GM15510 (cell line): Measurements from ENCODE around the gene RPS19.

ENCODE experiments used
- POLR2A ChIP-seq: IDR thresholded peaks from 3 replicates; pipeline ENCODE4 v1.6.1; 2011; ENCODE audit warnings: borderline replicate concordance; ENCODE audit not compliant: insufficient read length; ENCODE audit errors: extremely low read depth

Gene RPS19

DNA sequence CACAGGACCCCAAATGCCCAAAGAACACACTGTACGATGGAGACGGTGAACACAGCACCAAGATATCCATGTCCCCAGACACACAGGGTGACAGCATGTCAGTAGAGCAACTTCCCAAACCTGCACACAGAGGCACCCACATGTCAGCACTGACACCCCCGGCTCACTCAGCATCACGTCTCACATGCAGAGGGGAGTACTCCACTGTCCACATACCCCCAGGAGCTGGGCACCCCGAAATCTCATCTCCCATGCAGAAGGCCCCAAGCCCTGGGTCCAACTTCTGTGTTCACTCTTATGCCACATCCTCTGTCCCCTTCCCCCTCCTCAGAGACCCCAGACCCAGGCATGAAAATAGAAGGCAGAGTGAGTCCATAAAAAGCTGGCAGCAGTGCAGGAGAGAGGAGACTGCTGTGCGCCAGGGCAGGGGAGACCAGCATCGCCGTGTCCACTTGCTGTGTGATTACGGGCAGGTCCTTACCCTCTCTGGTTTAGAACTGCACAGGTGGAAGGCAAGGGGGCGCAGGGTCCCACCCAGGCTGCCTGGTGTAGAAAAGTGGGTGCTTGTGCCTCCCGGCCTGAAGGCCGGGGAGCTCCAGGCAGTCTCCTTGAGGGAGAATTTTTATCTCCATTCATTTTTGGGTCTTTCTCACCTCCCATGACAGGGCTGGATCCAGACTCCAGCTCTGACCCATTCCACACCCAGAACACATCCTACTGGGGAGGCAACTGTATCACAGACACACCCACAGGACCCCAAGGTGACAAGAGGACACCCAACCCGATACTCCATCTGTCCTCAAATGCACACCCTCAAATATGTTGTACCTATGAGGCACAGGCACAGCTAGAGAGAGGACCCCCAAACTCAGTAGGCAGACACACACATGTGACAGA is 51.2 kb downstream of the RPS19 start:
- TF ChIP-seq POLR2A: no peak

DNA sequence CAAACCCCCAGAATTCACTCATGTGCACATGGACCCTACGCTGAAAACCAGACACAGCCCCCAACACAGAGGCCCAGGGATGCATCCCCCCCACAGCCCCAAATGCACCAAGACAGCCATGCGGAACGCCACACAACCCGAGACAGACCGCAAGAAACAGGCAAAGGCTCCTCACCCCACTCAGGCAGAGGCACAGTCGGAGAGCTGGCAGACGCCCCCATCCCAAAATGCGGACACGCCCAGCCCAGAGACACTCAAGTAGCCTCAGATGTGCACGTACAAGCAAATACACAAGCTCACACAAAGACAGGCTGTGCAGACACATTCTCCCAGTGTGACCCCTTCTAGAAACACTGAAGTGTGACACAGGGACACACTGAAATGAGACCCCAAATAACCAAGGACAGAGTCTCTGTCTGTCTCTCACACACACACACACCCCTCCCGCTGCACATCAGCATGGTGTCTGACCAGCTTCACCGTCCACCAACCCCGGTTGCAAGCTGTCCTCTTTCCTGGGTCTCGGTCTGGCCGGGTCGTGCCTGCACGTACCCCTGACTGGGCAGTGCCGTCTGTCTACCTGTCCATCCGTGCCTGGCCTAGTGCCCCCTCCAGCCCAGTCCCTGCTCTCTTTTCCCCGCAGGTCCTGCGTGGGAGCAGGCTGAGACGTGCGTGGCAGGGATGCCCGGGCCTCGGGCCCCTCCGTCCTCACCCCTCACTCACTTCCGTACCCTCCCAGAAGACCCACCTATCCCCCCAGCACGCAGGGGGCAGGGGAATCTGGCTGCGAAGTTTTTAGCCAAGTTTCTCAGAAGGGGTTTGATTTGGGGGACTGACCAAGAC is 52.1 kb downstream of the RPS19 start:
- TF ChIP-seq POLR2A: no peak

DNA sequence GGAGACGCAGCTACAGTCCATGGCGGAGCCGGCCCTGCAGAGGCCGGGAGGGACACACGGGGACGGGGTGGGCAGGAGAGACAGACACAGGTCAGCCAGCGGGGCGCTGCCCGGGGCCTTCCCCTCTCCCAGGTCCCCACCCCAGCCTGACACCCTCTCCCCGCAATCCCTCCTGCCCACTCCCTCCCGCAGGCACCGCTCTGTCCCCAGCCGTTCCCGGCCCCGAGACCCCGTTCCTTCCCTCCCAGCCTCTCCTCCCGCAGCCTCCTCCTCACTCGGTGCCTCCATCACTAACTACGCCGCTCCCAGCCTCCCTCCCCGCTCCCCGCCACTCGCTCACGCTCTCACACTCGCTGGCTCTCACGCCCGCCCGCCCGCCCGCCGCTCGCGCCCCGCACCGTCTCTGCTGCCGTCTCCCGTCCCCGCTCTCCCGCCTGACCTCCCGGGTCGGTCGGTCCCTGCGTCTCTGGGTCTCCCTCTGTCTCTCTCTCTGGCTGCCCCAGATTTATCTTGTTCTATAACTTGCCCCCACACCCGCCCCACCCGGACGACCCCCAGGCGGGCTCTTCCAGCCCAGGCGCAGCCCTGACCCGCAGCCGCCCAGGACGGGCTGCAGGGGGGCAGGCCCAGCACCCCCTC is 53.0 kb downstream of the RPS19 start:
- TF ChIP-seq POLR2A: no peak

DNA sequence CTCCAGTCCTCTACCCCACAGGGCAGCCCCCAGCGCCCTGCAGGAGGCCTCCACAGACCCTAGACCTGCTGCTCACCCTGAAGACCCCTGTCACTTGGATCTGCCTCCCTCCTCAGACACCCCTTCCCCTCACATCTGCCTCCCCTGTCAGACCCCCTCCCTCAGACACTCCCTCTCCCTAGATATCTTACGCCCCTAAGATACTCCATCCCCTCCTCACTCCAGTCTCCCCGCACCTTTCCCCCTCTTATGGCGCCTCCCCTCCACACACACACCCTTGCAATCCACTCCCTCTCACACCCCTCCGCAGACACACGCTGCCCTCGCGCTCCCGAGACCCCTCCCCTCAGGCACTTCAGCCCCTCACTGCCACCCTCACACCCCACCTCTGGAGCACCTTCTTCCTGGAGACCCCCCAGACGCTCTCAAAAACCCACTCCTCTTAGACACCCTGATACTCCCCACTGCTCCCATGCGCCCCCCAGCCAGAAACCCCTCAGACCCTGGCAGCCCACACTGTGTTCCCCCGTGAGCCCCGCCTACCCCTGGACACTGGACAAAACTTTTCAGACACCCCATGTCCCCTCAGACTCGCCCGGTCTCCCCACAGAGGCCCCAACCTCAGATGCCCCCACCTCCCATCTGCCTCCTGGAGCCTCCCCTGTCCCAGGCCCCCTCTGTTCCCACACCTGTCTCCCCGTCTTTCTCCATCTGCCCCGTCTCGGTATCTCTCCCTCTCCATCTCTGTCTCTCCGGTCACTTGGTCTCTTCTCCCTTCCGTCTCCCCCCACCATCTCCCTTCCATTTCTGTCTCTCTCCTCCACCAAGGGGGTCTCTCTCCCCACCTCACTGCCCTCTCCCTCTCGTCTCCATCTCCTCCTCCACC is 53.7 kb downstream of the RPS19 start:
- TF ChIP-seq POLR2A: no peak

DNA sequence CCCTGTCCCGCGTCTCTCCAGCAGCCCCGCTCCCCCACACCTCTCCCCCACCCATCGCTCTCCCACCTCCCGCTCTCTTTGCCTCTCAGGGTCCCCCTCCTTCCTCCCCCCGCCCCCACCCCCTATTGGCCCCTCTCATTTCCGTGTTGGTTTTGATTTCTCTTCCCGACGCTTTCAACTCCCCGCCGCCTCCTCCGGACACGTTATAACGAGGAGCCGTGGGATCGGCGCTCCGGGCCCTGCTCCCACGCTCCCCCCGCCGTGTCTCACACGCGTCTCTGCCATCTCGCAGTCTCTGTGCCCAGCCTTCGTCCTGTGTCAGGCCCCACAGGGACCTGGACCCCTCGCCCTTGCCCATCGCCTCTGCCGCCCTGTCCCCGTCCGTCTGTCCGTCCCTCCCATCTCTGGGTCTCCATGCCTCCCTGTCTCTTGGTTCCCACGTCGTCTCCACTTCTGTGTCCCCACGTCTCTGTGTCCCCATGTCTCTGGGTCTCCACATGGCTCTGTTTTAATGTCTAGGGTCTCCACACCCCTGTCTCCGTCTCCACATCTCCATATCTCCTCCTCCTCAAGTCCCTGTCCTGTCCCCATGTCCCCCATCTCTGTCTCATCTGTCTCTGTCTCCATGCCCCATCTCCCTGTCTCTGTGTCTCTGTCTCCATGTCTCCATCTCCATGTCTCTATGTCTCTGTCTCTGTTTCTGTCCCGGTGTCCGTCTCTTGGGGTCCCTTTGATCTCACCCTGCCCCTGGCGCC is 55.1 kb downstream of the RPS19 start:
- no peak for TF ChIP-seq POLR2A

DNA sequence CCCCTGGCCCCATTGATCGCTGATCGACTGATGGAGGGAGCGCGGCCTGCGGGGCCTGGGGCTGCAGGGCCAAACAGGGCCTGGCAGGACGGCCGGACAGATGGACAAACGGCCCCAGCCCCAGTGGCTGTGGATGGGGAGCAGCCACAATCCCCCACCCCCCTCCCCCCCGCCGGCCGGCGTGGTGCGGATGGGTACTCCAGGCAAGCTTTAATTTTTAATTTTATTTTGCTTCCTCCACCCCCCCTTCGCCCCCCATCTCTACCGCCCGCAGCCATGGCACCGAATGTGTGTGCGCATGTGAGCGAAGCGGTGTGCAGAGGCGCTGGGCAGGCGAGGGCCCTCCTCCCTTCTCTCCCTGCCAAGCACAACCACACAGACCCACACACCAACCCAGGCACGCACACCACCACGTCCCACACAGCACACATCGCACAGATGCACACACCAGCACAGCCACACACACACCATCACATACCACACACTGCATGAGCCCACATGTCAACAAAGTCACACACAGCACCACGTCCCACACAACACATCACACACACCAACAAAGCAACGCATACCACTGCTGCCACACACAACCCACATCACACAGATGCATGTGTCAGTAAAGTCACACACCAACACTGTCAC is 55.8 kb downstream of the RPS19 start:
- no peak for TF ChIP-seq POLR2A

DNA sequence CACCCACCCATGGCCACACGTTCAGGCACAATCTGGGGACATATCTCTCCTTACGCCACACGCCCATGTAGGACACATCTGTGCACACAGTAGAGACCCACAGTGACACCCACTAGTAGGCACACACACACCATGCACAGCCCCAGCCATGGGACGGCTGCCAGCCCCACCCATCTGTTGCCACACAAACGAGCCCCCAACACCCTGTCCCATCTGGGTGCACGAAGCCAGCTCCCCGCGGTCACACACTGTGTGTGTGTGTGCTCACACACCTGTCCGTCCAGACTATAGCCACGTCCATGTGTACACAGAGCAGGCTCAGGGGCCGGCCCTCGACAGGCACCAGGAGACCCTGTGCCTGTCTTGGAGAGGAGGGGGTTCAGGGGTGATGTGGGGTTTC is 57.6 kb downstream of the RPS19 start:
- TF ChIP-seq POLR2A: no peak

DNA sequence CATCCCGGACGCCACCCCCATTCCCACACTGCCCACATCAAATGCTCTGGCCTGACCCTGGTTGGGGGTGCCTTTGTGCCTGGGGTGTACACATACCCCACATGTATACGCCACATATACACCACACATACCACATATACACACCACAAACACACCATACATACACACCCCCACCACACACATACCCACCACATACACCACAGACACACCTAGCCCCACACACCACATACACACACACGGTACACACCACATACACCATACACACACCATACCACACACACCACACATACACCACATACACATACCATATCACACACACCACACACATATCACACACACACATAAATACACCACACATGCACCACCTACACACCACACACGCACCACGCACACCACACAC is 58.0 kb downstream of the RPS19 start:
- no peak for TF ChIP-seq POLR2A

DNA sequence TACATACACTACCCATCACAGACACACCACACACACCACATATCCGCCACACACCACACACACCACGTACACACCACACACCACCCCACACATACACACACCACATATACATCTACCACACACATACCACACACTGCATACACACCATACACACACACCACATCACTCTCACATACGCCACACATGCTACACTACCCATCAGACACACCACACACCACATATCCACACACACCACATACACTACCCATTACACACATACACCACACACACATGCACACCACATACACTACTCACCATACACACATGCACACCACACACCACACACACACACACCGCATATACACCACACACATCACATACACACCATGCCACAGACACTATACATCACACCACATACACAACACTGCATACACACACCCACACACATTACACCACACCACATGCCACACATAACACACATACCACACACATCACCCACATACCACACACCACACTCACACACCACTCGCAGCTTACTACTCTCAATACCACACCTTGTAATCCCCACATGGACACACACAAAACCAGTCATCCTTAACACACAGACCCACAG is 58.7 kb downstream of the RPS19 start:
- no peak for TF ChIP-seq POLR2A

DNA sequence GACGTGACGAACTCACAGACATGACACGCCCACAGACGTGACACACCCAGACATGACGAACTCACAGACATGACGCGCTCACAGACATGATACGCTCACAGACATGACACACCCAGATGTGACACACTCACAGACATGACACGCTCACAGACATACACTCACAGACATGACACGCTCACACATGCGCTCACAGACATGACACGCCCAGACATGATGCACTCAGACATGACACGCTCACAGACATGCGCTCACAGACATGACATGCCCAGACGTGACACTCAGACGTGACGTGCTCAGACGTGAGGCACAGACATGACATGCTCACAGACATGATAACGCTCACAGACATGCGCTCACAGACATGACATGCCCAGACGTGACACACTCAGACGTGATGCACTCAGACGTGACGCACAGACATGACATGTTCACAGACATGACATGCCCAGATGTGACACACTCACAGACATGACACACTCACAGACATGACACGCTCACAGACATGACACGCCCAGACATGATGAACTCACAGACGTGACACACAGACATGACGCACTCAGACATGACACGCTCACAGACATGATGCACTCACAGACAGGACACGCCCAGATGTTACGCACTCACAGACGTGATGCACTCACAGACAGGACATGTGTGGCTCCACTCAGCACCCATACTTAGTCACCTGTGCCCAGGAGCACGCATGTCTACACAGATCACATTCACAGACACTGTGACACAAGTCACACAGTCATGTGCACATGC is 60.1 kb downstream of the RPS19 start:
- TF ChIP-seq POLR2A: no peak

DNA sequence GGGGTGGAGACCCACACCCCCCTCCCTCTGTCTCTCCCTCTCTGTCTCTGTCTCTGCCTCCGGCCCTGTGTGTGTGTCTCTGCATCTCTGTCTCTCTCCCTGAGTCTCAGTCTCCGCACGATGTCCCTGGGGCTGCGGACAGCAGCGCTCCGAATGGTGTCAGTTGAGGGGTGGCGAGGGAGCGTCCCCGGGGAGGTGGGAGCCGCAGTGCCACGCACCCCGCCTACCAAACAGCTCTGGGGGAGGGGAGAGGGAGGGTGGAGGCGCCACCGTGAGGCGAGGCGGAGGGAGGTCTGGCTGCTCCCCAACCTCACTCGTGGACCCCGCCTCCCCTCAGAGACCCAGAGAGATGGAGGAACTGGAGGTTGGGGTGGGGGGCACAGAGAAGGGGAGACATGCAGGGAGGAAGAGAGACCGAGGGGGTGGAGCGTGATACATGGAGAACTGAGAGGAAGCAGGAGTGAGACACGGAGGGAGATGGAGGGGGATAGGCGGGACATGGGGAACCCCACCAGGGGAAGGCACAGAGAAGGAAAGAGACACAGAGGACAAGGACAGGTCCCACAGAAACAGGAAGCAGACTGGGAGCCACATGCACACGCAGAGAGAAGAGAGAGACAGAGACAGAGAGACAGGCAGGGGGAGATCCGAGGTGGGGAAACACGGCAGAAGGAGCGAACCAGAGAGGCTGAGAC is 61.0 kb downstream of the RPS19 start:
- no peak for TF ChIP-seq POLR2A
